ENCODE measurements around the gene FADS1.

- no peak for TF ChIP-seq POLR2A (IDR thresholded peaks at IDR 0.05)
- TF ChIP-seq CTCF (IDR thresholded peaks at IDR 0.05) = no peak
Observed at GRCh38 chr11:61761440-61762222, 55.2 kb downstream of the FADS1 start.
